GM21423 (cell line): Measurements from ENCODE around the gene ARID1B.

Experiments used
- ATAC-seq: cut with Tn5 transposase; IDR thresholded peaks from one replicate; pipeline ENCODE4 v1.9.1; 2021; ENCODE audit warnings: mild to moderate bottlenecking, moderate library complexity; ENCODE audit not compliant: unreplicated experiment

The ARID1B gene

DNA sequence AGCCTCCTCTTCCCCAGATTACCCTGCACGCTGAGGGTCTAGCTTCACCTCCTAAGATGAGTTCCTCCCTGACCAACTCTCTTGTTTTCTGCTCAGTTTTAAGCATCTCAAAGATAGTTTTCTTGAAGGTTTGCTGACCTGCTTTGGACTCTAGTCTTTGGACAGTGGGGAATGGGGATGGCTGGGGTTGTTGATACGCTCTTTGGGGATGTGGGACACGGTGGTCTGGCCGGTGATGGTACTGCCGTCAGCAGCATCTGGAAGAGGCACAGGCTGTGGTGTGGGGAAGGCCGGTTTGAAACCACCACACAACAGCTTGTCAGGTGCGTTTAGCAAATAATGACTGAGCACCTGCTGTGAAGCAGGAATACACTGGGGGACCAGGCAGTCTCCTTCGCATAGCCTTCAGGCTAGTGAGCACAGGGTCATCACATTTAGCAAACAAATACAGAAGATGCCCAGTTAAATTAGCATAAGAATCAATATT, 452.0 kb downstream of the ARID1B start:
- ATAC-seq, result no peak

DNA sequence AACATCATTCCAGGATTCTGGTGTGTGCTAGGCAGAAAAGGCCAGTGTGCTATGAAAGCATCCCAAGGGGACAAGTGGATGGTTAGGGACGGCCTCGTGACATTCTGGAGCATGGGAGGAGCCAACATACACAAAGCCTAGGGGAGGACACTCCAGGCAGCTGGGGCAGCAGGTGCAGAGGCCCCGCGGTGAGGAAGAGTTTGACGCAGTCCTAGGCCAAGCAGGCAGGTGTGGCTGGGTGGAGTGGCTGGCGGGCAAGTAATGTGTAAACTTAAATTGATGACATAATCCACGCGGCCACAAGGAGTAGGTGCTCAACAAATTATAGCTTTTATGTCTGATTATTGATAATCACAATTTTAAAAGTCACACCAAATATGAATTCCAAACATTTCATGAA, 452.5 kb downstream of the ARID1B start:
- ATAC-seq, result no peak

DNA sequence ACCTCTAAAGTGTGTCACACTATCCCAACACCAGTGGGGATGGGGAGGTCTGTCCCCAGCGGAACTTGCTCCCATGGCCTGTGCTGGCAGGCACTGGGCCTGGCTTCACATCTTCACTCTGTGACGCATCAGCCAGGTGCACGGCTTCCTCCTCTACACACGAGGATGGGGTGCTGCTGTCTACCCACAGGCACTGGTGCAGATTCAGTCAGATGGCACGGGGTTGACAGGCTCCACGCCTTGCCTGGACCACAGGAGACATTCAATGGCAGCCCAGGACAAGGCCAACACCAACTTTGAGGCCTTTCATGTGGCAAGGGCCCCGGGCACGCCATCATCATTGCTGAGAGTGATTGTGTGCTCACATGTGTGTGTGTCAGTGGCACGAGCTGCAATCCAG, 453.7 kb downstream of the ARID1B start:
- ATAC-seq, result no peak

DNA sequence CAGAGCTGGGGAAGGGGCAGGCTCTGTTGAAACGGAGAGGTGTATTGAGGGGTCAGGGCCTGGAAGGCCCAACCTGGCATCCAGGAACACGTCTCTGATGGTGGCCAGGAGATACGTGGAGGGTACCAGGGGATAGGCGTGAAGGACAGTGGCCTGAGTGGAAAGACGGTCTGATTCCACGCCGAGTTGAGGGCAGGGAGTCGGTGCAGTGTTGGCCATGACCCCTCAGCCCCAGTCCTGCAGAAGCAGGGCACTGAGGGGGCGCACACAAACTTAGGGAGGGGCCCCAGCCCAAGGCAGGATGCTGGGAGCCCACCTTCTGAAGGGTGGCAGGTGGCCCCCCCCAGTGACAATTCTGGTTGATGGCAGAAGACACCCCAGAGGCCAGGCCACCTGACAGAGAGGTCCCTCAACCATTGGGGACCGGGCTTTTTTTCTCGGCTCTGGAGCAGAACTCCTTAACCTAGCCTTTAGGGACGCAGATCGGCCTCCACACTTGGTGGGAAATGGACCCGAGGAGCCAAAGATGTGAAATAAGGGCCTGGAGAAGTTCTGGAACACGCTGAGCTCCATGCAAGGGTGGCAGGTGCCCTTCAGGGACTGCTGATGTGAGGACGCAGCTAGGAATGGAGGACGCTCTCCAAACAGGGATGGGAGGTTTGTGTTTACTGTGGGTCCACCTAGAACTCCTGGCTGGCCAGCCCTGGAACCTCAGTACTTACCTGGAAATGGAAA, 455.1 kb downstream of the ARID1B start:
- no peak for ATAC-seq

DNA sequence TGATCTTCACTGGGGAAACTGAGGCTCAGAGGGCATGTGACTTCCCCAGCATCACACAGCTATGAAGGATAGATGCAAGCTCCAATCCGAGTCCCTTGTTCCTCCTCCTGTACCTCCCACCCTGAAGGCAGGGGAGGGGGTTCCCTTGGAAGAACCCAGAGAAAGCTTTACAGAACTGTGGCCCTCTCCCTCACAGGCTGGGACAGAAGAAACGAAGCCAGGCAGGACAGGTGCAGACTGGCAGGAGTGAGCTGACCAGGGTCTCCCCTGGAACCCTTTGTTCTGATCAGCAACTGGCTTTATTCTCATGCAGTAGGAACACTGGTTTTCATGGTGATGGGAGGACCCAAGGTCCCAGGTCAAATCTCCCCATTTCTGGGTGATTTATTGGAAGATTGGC, 456.0 kb downstream of the ARID1B start:
- ATAC-seq, result no peak

DNA sequence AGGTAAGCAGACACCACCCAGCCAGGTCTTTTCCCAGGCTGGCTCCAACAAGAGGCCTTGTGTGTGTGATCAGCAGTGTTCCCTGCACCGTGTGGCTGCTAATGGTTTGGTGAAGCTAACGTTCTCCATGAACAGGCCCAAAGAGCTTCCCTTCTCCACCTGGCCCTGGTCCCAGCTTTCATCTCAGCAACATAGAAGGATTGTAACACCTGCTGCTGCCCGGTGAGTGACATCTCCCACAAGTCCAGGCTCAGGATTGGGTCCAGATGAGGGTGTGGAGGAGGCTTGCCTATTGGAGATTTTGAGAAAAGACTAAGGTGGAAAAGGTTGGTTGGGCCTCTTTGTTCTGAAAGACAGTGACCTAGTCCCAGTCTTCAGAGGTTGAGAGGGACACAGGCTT, 456.5 kb downstream of the ARID1B start:
- ATAC-seq, result no peak

DNA sequence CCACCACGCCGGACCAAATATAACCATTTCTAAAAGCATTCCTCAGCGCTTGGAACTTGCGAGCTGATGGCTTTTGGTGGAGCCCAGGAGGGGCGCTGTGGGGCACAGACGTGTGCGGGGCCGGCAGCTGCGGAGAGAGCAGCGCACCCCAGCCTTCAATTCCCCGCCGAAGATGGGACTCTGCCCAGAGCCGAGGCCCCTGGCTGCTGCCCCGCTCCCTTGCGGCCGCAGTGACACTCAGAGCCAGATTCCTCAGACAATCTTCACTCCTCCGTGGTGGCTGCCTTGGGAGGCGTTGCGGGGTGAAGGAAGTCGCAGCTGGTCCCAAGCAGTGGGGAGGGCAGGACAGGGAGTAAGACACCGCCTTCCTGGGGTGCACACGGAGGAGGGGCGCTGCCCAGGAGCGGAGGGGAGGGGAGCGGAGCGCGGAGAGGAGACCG, 458.4 kb downstream of the ARID1B start:
- peak; percentile 33 for ATAC-seq

DNA sequence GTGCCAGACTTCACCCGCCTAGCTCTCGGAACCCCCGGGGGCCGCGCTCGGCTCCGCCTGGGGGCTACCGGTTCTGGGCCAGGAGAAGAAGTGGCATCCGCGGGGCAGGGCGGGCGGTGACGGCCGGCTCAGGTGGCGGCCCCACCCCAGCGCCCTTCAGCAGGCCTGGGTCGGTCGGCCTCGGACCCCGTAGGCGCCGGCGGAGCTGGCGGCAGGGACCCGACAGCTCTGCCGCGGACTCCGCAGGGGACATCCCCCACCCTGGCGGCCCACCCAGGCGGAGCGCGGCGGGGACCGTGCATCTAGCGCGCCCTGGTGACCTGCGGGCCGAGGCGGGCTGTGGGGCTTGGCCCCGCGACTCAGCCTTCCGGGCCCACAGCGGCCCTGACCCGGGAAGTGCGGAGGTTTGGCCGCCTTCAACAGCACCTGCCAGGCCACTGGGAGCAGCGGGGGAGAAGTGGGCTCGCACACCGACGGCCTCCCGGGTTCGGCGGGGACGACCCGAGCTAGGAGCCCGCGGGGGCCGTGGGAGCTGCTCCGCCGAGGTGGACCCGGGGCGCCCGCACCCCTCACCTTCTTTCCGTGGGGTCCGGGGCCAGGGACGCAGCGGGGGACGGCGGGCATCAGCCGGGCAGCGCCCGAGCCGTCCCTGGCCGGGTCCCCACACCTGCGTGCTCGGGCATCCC, 459.0 kb downstream of the ARID1B start:
- peak; percentile 29 for ATAC-seq

DNA sequence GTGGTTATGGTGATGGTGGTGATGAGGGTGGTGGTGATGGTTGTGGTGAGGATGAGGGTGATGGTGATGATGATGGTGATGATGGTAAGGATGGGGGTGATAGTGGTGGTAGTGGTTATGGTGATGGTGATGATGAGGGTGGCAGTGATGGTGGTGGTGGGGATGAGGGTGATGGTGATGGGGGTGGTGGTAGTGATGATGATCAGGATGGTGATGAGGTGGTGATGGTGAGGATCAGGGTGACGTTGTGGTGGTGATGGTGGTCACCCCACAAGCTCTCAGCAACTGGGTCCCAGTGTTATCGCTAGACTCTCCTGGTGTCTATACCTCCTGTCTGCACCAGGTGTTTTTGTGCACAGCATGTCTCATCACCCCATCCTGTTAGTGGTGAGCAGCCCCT, 461.2 kb downstream of the ARID1B start:
- ATAC-seq, result no peak

DNA sequence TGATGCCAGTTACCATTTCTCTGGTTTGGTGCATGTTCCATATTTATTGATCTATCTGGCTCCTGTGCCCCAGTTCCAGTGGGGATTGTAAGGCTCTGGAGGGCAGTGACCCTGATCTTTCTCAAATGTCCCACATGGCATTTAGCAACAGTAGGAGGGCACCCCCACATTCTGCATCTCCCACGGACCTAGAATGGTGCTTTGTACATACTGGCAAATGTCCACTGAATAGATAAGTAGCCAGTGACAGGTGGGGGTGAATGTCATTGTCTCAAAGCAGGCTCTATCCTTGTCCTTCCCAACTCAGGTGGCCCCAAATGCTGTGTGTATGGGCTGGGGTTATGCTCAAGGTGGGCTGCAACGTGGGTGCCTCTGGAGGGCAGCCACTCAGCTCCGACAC, 462.0 kb downstream of the ARID1B start:
- ATAC-seq, result no peak

DNA sequence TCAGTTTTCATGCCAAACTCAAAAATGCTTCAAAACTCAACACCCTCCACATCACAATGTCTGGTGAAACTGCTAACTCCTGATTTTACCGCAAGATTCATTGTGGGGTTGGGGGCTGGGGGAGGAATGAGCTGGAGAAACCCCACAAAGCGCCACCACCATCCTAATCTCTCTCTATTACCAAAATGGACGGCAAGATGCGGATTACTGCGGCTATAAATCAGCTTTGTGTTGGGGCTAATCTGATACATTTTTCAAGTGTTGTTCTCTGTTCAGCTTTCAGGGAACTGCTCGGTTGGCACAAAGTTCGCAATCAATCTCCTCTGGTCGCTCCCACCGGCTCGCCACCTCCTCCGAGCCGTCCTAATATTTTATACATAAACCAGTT, 462.5 kb downstream of the ARID1B start:
- ATAC-seq, result no peak

DNA sequence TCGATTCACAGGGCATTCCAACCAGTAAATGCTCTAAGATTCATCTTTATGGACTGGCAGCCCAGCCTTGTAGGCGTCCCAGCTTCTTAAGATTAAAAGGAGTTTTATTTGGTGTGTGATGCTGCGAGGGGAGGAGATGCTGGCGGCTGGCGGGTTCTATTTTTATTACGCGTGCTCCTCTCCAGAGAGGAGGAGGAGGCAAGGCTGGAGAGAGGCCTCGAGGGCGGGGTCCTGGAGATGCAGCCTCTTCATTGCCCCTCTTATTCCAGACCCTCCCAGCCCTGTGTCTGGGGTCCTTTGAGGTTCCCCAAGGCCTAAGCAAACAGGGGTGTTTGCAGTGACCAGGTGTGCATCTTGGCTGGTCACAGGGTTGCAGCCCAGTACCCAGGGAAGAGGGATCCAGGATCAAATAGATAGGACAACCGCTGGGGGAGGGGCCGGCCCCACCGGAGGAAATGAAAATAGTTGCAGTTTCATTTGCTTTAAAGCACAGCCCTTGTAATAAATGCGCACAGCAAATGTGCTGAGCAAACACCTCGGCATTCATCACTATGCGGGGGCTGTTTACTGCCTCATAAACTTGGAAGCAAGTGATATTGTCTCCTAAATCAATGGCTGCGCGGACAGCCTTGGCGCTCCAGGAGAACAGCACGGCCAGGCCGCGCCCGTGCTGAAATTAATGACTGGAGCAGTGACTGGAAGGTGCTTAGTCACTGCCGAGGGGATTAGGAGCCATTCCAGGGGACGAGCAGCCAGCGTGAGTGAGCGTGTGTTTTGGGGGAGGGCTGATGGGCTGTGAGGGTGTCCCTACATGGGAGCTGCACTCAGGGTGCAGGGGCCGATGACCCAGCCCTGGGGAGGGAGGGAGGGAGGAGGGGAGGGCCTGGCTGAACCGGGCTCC, 463.1 kb downstream of the ARID1B start:
- no peak for ATAC-seq

DNA sequence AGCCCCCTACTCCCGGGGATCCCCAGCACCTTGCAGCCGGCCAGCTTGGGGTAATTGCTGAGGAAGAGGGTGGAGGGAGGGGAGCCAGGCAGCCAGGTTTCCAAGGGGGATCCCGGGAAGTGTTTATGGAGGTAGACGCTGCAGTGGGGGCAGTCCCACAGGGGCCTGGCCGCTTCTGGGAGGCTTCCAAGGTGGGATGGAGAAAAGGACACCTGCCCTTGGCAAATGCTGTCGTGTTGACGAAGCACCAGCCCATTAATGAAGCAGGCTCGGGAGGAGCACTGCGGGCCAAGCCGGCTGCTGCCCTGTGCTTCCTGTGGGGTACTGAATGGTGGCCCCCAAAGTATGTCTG, 463.8 kb downstream of the ARID1B start:
- no peak for ATAC-seq

DNA sequence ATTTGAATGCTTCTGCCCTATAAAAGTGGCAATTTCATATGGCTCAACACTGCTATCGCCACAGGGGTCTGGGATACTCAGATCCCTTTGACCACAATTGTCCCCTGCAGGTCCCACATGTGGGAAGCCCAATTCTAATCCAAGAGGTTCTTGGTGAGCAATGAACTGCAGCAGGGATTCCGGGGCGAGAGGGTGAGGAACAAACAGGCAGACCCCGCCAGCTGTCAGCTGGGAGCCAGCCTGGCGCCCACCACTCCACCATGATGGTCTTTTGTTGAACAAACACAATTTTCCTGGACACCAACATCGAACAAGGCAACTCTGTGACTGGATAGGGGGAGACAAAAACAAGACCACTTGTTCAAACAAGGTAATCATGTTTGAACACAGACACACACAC, 465.6 kb downstream of the ARID1B start:
- no peak for ATAC-seq

DNA sequence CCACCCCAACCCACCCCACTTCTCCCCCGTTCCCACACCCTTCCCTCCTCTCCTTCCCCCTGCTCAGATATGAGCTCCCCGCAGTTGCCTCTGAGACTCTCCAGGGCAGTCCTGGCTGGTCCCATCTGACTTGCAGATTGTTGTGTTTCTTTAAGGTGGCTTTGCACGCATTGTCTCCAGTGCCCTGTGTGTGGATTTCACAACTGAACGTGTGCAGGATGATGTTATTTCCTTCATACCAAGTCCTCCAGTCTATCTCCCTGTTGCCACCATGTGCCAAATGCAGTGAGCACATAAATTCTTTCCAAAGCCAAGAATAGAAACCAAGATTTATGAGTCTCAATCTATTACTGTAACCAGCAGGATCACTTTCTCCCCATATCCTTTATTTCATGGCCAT, 467.0 kb downstream of the ARID1B start:
- ATAC-seq, result no peak

DNA sequence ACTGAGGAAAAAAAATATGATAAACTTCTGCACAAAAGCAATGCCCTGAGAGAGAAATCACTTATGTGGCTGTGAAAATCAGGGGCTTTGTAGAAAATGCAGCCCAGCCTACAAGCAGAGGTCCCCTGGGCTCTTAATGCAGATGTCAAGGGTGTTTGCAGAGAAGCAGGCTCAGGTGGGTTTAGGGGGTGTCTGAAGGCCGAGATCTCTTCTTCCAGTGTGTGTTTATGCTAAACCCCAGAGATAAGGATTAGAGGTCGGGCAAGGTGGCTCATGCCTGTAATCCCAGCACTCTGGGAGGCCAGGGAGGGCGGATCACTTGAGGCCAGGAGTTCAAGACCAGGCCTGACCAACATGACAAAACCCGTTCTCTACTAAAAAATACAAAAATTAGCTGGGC, 467.6 kb downstream of the ARID1B start:
- ATAC-seq, result no peak

DNA sequence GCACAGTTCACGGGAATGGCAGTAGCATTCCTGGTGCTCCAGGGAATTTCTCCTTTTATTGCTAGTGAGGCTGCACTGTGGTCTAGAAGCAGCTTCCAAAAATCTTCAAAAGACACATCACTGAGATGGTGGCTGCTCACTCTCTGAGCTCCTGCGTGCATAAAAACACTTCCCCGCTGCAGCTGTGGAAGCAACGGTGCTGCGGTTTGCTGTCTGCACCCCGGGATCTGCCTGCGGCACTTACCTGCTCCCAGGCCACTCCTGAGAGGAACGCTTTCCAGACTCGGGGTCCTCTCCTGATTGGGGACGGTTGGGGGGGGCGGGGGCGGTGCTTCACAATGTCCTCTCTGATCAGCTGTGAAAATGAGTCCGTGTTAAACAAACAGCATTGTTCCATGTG, 468.3 kb downstream of the ARID1B start:
- no peak for ATAC-seq

DNA sequence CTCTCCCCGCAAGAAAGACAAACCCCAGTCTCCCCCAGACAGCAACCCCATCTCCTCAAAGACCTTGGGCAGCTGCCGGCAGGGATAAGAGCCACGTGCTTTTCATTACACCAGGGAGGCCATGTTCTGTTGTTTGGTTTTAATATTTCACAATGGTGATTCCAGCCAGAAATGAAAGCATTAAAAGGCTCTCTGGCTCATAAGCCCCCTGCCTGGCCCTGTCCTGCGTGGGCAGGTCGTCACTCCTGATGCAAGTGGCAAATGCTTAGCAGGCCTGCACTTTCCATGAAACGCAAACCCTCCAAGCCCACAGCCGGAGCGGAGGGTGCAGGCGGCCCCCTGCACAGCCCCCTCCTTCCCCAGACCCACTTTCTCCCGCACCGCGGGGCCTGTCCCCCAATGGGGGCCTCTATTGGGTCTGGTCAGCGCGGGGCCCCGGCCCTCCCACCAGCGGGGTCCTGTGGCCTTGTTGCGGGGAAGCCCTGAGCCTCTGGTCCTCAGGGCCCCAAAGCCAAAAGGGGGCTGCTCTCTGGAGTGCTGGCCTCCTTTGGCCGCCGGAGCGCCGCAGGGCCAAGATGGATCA, 469.0 kb downstream of the ARID1B start:
- ATAC-seq, result no peak

DNA sequence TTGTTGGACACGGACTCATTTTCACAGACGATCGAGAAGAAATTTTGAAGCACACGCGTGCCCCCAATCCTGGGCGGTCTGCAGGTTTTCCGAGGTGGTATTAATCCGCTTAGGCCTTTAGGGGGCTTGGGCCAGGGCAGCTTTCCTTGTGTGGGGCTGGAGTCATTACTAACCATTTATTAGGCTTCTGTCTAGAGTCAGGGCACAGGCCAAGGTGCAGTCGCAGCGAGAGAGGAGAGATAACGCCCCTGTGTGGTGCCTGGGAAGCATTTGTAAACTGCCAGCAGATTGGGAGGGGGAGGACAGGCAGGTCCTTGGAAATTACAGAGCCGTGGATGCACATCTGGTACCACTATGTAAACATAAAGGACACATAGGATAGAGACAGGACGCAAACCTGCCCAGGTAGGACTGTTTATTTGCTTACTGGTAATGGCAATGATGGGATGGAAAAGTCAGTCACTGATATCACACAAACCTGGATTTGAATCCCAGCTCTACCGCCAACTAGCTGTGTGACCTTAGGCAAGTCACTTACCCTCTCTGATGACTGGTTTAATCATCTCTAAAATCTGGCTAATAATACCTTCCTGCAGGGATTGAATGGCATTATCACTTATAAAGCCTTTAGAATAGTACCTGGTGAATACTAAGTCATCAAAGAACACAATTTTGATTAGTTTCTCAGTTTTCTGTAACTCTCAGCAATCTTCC, 469.8 kb downstream of the ARID1B start:
- no peak for ATAC-seq

DNA sequence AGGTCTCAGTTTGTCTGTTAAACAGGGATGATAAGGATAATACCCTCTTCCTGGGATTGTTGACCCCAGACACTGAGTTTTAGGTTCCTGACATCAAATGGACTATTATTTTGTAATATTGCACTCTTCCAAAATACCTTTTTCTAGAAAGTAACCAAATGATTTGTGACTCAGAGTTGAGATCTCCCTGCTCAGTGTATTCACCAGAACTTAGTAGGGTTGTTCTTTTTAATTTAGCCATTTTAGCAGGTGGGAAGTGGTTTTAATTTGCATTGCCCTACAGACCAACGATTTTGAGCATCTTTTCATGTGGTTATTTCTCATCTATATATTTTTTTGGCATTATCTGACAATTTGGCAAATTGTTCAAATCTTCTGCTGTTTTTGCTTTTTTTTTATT, 471.1 kb downstream of the ARID1B start:
- ATAC-seq, result no peak

DNA sequence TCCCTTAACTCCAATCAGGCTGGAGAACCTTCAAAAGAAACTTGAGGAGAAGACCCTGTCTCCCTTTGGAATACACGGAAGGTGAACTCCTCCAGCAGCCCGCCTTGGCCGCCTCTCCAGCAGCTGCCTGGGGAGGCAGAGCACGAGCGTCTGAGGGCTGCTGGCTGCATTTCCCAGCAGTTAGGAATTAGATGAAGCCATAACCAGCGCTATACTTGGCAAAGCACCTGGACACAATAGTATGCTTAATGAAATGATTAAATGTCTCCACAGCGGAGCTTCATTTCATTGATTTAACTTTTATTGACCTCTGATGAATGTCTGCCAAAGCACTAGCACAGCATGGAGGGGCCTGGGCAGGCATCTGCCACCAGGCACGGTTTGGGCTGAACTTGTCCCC, 472.6 kb downstream of the ARID1B start:
- ATAC-seq, result no peak
